NK-92 (cell line): ENCODE measurements around the gene WDR37.
"Not testable (repeated sequence)": the region's sequence is repeated elsewhere in the genome, so short reads cannot be mapped to it uniquely, and the experiment has no call there.

Experiments used
- DNase-seq: peaks from one replicate; lab custom pipeline; 2025; ENCODE audit not compliant: unreplicated experiment; lab: John Stamatoyannopoulos, UW

Gene WDR37, protein sequence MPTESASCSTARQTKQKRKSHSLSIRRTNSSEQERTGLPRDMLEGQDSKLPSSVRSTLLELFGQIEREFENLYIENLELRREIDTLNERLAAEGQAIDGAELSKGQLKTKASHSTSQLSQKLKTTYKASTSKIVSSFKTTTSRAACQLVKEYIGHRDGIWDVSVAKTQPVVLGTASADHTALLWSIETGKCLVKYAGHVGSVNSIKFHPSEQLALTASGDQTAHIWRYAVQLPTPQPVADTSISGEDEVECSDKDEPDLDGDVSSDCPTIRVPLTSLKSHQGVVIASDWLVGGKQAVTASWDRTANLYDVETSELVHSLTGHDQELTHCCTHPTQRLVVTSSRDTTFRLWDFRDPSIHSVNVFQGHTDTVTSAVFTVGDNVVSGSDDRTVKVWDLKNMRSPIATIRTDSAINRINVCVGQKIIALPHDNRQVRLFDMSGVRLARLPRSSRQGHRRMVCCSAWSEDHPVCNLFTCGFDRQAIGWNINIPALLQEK

GRCh38 chr10:1056326-1057105 lies at the start of gene WDR37:
Gene WDR37, plus strand, starts transcription at chr10:1056385. Its CDS starts 15,771 bp downstream, at chr10:1072156.
- DNase-seq: peak; percentile 21

DNA sequence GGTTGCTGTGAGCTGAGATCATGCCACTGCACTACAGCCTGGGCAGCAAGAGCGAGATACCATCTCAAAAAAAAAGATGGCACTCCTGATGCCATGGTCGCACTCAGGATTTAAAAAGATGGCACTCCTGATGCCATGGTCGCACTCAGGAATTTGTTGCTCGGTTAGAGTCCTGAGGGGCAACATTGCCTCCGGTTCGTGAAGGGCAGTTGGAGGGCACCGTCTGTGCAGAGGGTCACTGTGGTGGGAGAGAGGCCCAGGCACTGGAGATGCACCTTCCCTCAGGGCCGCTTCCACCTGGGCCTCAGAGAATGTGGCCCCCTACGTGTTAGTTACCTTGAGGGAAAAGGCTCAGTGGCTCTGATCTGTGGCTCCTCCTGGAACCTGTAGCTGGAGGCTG lies 49.6 kb upstream of the WDR37 start:
- no peak for DNase-seq

GRCh38 chr10:1007583-1007982 lies 48.6 kb upstream of the WDR37 start:
- no peak for DNase-seq

- DNase-seq: no peak
Observed at GRCh38 chr10:1009071-1009494, 47.1 kb upstream of the WDR37 start.

DNA sequence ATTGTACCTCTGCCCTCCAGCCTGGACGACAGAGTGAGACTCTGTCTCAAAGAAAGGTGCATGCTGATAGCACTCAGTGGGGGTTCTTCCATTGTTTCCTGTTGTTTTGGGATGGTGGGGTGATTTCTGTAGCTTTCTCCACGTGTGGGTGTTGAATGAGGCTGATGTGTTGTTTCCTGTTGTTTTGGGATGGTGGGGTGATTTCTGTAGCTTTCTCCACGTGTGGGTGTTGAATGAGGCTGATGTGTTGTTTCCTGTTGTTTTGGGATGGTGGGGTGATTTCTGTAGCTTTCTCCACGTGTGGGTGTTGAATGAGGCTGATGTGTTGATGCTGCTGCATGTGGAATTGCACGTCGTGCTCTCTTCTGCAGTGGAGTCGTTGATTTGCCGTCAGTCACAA lies 46.2 kb upstream of the WDR37 start:
- not testable (repeated sequence) for DNase-seq

- no peak for DNase-seq
Observed at GRCh38 chr10:1010703-1011102, 45.5 kb upstream of the WDR37 start.

- no peak for DNase-seq
Observed at GRCh38 chr10:1011696-1012095, 44.5 kb upstream of the WDR37 start.

- no peak for DNase-seq
Observed at GRCh38 chr10:1015688-1016087, 40.5 kb upstream of the WDR37 start.

- no peak for DNase-seq
Observed at GRCh38 chr10:1019362-1019761, 36.8 kb upstream of the WDR37 start.

DNA sequence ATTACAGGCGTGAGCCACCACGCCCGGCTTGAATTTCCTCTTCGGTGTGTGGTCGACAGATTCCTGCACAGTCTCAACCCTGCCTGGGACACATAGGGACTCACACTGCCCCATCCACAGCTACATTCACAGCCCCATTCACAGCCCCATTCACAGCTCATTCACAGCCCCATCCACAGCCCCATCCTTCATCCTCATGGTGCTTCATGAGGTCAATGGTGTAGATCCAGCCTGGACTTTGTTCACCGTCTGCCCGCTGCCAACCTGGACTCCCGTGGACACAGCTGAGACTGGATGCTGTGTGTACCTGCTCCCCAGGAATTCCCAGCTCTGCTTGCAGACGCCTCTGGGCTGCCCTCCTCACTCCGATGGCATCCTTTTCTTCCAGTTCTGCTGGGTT lies 35.7 kb upstream of the WDR37 start:
- DNase-seq: no peak

DNA sequence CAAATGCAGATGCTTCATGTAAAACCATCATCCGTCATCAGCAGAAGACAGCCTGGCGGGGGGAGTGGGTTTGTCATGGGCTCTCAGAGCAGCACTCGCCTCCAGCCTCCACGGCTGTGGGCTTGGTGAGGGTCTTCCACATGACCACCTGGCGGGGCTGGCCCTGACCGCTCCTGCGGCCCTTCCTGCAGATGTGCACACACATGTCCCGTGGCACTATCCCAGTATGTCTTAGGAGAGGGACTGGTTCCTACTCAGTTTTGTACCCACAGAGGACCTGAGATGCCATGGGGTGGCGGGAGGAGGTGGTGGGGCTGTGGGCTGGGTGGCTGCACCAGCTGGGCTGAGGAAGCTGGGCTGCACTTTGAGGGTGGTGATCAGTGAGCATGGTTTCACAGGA lies 35.2 kb upstream of the WDR37 start:
- no peak for DNase-seq

GRCh38 chr10:1022413-1022812 lies 33.8 kb upstream of the WDR37 start:
- no peak for DNase-seq

DNA sequence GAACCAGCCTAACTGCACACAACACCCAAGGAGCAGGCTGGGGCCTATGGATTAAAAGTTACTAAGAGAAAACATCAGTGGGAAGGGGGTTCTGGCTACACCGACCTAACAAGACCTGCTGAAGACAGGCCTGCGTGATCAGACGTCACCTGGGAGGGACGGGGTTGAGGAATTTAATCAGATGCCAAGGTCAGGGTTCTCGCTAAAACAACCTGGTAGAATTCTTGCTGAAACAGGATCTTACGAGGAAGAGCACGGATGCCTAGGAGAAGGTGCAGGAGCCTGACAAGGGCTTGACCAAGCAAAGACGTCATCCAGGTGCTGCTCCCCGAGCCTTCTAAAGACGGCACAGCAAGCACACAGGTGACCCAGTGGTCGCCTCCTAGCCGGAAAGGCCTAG lies 32.1 kb upstream of the WDR37 start:
- DNase-seq: no peak

GRCh38 chr10:1025683-1026082 lies 30.5 kb upstream of the WDR37 start, which contains the start of gene IDI2:
Gene IDI2, minus strand, starts transcription at chr10:1025859. Its CDS starts 1,136 bp downstream, at chr10:1024723.
- no peak for DNase-seq

GRCh38 chr10:1026578-1026977 lies 29.6 kb upstream of the WDR37 start:
- no peak for DNase-seq

- DNase-seq: no peak
Observed at GRCh38 chr10:1029838-1030237, 26.3 kb upstream of the WDR37 start.

DNA sequence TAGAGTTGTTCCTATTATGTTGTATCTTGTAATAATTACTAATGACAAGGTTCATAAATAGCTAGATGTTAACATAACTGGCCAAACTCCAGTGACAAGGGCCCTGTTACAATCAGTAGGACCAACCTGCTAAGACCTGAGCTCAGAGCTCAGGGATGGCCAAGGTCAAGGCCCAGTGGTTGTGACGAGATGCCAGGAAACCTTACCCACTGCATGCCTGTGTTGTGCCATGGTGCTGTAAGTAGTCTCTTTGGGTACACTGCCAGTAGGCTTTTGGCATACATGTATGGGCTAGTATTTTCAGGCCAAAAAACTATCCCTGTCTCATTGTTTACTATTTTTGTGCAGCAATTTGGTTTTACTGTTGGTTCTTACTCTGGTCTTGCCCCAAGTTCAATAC lies 22.6 kb upstream of the WDR37 start:
- DNase-seq: no peak

- no peak for DNase-seq
Observed at GRCh38 chr10:1034758-1035157, 21.4 kb upstream of the WDR37 start.

DNA sequence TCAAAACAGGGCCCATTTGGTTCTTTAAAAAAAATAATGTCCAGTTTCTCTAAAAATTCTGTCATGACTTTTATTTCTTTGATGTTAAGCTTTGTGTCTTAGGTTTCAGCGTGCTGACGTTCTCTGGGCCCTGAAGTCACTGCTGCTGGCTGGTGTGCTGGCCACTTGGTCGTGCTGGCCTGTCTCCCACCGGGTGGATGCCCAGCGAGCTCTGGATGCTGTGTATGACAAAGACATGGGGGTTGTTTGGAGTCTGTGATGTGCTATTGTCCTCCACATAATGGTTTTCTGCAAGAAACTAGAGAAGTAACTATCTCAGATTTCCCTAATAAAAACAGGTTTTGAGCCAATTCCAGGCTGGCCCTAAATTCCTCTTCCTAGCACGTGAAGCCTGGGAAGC lies 21.0 kb upstream of the WDR37 start:
- DNase-seq: no peak

DNA sequence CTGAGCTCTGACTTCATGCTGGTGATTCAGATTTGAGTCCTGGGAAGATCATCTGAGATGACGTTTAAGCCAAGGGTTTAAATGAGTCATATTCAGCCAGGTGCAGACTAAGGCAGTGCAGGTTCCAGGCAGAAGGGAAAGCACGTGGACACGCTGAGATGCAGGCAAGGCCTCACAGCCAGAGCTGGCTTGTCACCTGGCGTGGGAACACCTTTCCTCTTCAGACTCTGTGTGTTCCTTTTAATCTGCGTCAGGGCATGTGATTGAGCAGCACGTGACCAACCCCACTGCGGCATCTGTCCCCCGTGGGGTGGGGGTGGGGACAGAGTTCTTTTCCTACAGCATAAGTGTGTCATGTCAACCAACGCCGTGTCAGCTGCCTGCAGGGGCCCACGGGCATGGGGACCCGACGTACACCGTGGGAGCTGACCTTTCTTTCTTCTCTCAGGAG lies 19.8 kb upstream of the WDR37 start:
- DNase-seq: no peak

- DNase-seq: no peak
Observed at GRCh38 chr10:1037098-1037497, 19.1 kb upstream of the WDR37 start.

- not testable (repeated sequence) for DNase-seq
Observed at GRCh38 chr10:1038769-1039168, 17.4 kb upstream of the WDR37 start.
